Measurements from ENCODE around the gene PRUNE2.

PRUNE2 gene

DNA sequence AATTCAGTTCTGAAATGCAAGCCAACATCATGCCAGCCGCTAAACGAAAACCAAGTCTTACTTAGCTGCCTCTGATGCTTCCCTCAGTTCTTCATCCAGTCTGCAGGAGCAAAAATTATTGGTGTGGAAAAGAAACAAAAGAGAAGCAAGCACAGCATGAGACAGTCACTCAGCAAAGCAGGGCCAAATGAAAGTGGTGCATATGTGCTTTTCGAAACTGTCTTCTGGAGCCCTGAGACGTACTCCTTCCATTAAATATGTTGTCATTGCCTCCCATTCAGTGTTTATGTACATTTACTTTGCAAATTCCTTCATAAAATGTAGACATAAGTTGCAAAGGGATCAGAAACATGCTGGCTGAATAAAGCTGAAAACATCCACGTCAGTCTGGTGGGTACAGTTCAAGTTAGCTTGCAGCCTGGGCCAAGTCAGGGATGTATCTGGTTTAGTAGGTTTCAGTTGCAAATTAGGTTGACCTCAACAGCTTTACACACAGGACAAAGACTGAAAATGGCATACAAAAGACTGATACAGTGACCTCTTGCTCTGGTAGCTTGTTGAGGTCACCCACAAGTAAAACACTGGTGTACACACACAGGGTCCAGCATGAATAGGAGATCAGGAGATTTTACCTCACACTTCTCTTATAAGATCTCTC, 281.4 kb downstream of the PRUNE2 start:
- H3K4me1 ChIP-seq (ENCODE audit: insufficient read depth, low read length), result peaks cover 7% of the 10 kb centered on the region; the same call in 1 of the 2 replicates
- H3K27me3 ChIP-seq (ENCODE audit: insufficient read depth, low read length), result no peaks in the 10 kb centered on the region
- no peak overlapping the region for H3K4me3 ChIP-seq (ENCODE audit: low read length)
- H3K27ac ChIP-seq (ENCODE audit: low read depth, low read length), result no peak overlapping the region
- no peak overlapping the region for H3K9ac ChIP-seq (ENCODE audit: low read depth, low read length)
- H3K9me3 ChIP-seq (ENCODE audit: insufficient read depth, low read depth, low read length), result no peaks in the 10 kb centered on the region
- 88% methylated on average over 5 of the region's 5 CpGs for WGBS
- H3K36me3 ChIP-seq (ENCODE audit: insufficient read depth, low read length), result no peaks in the 10 kb centered on the region

DNA sequence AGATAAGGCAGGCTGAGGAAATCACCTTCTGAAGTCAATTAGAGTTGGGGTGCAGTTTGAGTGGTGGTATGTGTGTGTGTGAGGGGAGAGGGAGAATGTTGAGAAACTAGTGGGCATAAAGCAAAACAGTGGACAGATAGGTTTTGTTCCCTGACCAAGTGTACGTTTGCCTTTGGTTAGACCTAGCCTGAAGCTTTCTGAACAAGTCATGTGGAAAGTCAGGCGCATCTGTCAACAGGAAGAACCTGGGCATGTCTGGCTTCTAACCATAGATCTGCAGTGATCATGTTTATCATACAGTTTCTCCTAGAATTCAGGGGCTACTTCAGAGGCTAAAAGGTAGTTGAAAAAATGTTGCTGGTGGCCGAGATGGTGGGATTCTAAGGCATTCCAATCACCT, 284.9 kb downstream of the PRUNE2 start:
- H3K27ac ChIP-seq (ENCODE audit: low read depth, low read length), result no peak overlapping the region
- H3K9me3 ChIP-seq (ENCODE audit: insufficient read depth, low read depth, low read length), result no peaks in the 10 kb centered on the region
- peaks cover 7% of the 10 kb centered on the region; the same call in 1 of the 2 replicates for H3K4me1 ChIP-seq (ENCODE audit: insufficient read depth, low read length)
- no peaks in the 10 kb centered on the region for H3K36me3 ChIP-seq (ENCODE audit: insufficient read depth, low read length)
- H3K27me3 ChIP-seq (ENCODE audit: insufficient read depth, low read length), result no peaks in the 10 kb centered on the region
- WGBS, result 87% methylated on average over 3 of the region's 3 CpGs
- H3K9ac ChIP-seq (ENCODE audit: low read depth, low read length), result no peak overlapping the region
- no peak overlapping the region for H3K4me3 ChIP-seq (ENCODE audit: low read length)

DNA sequence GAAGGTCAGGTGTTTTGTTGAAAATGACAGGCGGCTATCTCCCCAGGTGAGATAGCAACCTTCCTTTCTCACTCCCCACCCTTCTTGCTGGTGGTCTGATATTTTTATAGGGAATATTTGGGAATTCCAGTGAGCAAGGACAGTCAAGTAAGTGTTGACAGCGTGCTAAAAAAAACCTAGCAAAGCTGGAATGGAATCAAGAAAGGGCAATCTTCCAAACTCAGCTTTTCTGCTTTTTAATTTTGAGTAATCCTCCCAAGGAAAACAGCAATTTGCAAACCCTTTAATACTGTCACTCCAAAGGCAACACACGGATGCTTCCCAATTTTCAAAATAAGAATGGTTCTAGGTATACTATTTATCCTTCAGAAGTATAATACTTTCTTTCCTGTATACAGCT, 285.3 kb downstream of the PRUNE2 start:
- H3K27ac ChIP-seq (ENCODE audit: low read depth, low read length), result no peak overlapping the region
- H3K36me3 ChIP-seq (ENCODE audit: insufficient read depth, low read length), result no peaks in the 10 kb centered on the region
- no peak overlapping the region for H3K4me3 ChIP-seq (ENCODE audit: low read length)
- H3K9me3 ChIP-seq (ENCODE audit: insufficient read depth, low read depth, low read length), result no peaks in the 10 kb centered on the region
- WGBS, result 98% methylated on average over 2 of the region's 3 CpGs
- no peak overlapping the region for H3K9ac ChIP-seq (ENCODE audit: low read depth, low read length)
- H3K4me1 ChIP-seq (ENCODE audit: insufficient read depth, low read length), result peaks cover 7% of the 10 kb centered on the region; the same call in 1 of the 2 replicates
- H3K27me3 ChIP-seq (ENCODE audit: insufficient read depth, low read length), result no peaks in the 10 kb centered on the region

GRCh38 chr9:76619640-76620039, 286.3 kb downstream of the PRUNE2 start:
- H3K27me3 ChIP-seq (ENCODE audit: insufficient read depth, low read length), result no peaks in the 10 kb centered on the region
- WGBS, result 47% methylated on average over 2 of the region's 2 CpGs
- H3K9me3 ChIP-seq (ENCODE audit: insufficient read depth, low read depth, low read length), result no peaks in the 10 kb centered on the region
- no peaks in the 10 kb centered on the region for H3K36me3 ChIP-seq (ENCODE audit: insufficient read depth, low read length)
- no peak overlapping the region for H3K27ac ChIP-seq (ENCODE audit: low read depth, low read length)
- peaks cover 6% of the 10 kb centered on the region; the same call in 1 of the 2 replicates for H3K4me1 ChIP-seq (ENCODE audit: insufficient read depth, low read length)
- H3K4me3 ChIP-seq (ENCODE audit: low read length), result no peak overlapping the region
- no peak overlapping the region for H3K9ac ChIP-seq (ENCODE audit: low read depth, low read length)

DNA sequence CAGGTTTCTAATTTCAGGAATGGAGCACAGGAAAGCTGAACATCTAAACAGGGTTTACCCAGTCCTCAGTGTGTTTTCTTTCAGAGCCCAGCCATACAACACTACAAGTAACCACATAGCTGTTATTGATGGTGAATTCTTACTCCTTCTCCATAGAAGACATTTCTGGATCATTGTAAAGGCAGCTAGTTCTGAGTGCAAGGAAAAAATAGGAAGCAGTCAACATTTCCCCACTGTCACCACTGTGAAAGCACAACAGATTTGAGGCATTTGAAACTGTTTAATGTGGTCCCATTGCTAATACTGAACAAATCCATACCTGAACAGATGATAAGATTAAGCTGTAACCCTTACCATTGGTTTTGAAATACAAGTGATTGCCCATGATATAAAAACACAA, 286.7 kb downstream of the PRUNE2 start:
- Histone ChIP-seq H3K4me3 (ENCODE audit: low read length) (no peak overlapping the region), H3K9me3 (ENCODE audit: insufficient read depth, low read depth, low read length) (no peaks in the 10 kb centered on the region), H3K36me3 (ENCODE audit: insufficient read depth, low read length) (no peaks in the 10 kb centered on the region), H3K27ac (ENCODE audit: low read depth, low read length) (no peak overlapping the region), H3K4me1 (ENCODE audit: insufficient read depth, low read length) (0 out of 2 replicates have a peak, but pooled peaks cover 2% of the 10 kb centered on the region), H3K27me3 (ENCODE audit: insufficient read depth, low read length) (no peaks in the 10 kb centered on the region), H3K9ac (ENCODE audit: low read depth, low read length) (no peak overlapping the region)

GRCh38 chr9:76618762-76619161, 287.2 kb downstream of the PRUNE2 start:
- Histone ChIP-seq H3K36me3 (ENCODE audit: insufficient read depth, low read length) (no peaks in the 10 kb centered on the region), H3K4me3 (ENCODE audit: low read length) (no peak overlapping the region), H3K9me3 (ENCODE audit: insufficient read depth, low read depth, low read length) (no peaks in the 10 kb centered on the region), H3K27me3 (ENCODE audit: insufficient read depth, low read length) (no peaks in the 10 kb centered on the region), H3K9ac (ENCODE audit: low read depth, low read length) (no peak overlapping the region), H3K4me1 (ENCODE audit: insufficient read depth, low read length) (no peaks in the 10 kb centered on the region), H3K27ac (ENCODE audit: low read depth, low read length) (no peak overlapping the region)
- 95% methylated on average over 4 of the region's 4 CpGs for WGBS

- Histone ChIP-seq H3K36me3 (ENCODE audit: insufficient read depth, low read length) (no peaks in the 10 kb centered on the region), H3K27me3 (ENCODE audit: insufficient read depth, low read length) (no peaks in the 10 kb centered on the region), H3K9me3 (ENCODE audit: insufficient read depth, low read depth, low read length) (no peaks in the 10 kb centered on the region), H3K4me1 (ENCODE audit: insufficient read depth, low read length) (no peaks in the 10 kb centered on the region), H3K9ac (ENCODE audit: low read depth, low read length) (no peak overlapping the region), H3K4me3 (ENCODE audit: low read length) (no peak overlapping the region), H3K27ac (ENCODE audit: low read depth, low read length) (no peak overlapping the region)
- WGBS, result 96% methylated on average over 3 of the region's 3 CpGs
Measured at GRCh38 chr9:76617497-76618175, 288.3 kb downstream of the PRUNE2 start.

DNA sequence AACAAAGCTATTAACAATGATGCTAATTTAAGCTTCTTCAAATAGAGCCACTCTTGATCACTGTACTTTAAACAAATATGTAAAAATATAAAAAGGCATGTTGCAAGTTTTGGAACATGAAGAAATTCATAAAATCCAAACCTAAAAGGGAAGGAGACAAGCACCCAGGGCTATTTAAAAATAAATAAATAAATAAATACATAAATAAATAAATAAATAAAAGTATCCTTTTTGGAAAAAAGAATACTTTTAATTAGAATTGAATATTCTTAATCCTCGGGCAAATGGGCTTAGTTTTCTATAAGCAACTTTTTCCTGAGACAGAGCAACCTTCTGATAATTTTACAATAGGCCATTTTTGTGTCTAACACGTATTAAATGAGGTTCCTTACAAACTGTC, 289.1 kb downstream of the PRUNE2 start:
- H3K4me1 ChIP-seq (ENCODE audit: insufficient read depth, low read length), result no peaks in the 10 kb centered on the region
- H3K4me3 ChIP-seq (ENCODE audit: low read length), result no peak overlapping the region
- no peak overlapping the region for H3K9ac ChIP-seq (ENCODE audit: low read depth, low read length)
- no peaks in the 10 kb centered on the region for H3K36me3 ChIP-seq (ENCODE audit: insufficient read depth, low read length)
- no peaks in the 10 kb centered on the region for H3K9me3 ChIP-seq (ENCODE audit: insufficient read depth, low read depth, low read length)
- no peaks in the 10 kb centered on the region for H3K27me3 ChIP-seq (ENCODE audit: insufficient read depth, low read length)
- H3K27ac ChIP-seq (ENCODE audit: low read depth, low read length), result no peak overlapping the region
- 100% methylated on average over 1 of the region's 2 CpGs for WGBS

GRCh38 chr9:76615177-76615603, 290.7 kb downstream of the PRUNE2 start:
- no peak overlapping the region for H3K4me3 ChIP-seq (ENCODE audit: low read length)
- WGBS, result 90% methylated on average over 8 of the region's 8 CpGs
- H3K27me3 ChIP-seq (ENCODE audit: insufficient read depth, low read length), result no peaks in the 10 kb centered on the region
- no peaks in the 10 kb centered on the region for H3K4me1 ChIP-seq (ENCODE audit: insufficient read depth, low read length)
- H3K9me3 ChIP-seq (ENCODE audit: insufficient read depth, low read depth, low read length), result no peaks in the 10 kb centered on the region
- no peaks in the 10 kb centered on the region for H3K36me3 ChIP-seq (ENCODE audit: insufficient read depth, low read length)
- no peak overlapping the region for H3K27ac ChIP-seq (ENCODE audit: low read depth, low read length)
- no peak overlapping the region for H3K9ac ChIP-seq (ENCODE audit: low read depth, low read length)

GRCh38 chr9:76613974-76614373, 291.9 kb downstream of the PRUNE2 start:
- Histone ChIP-seq H3K4me1 (ENCODE audit: insufficient read depth, low read length) (no peaks in the 10 kb centered on the region), H3K36me3 (ENCODE audit: insufficient read depth, low read length) (no peaks in the 10 kb centered on the region), H3K27ac (ENCODE audit: low read depth, low read length) (no peak overlapping the region), H3K9me3 (ENCODE audit: insufficient read depth, low read depth, low read length) (no peaks in the 10 kb centered on the region), H3K9ac (ENCODE audit: low read depth, low read length) (no peak overlapping the region), H3K4me3 (ENCODE audit: low read length) (no peak overlapping the region), H3K27me3 (ENCODE audit: insufficient read depth, low read length) (no peaks in the 10 kb centered on the region)
- 91% methylated on average over 4 of the region's 4 CpGs for WGBS

- H3K27me3 ChIP-seq (ENCODE audit: insufficient read depth, low read length), result no peaks in the 10 kb centered on the region
- no peaks in the 10 kb centered on the region for H3K36me3 ChIP-seq (ENCODE audit: insufficient read depth, low read length)
- no peak overlapping the region for H3K4me3 ChIP-seq (ENCODE audit: low read length)
- no peak overlapping the region for H3K27ac ChIP-seq (ENCODE audit: low read depth, low read length)
- H3K9me3 ChIP-seq (ENCODE audit: insufficient read depth, low read depth, low read length), result no peaks in the 10 kb centered on the region
- no peaks in the 10 kb centered on the region for H3K4me1 ChIP-seq (ENCODE audit: insufficient read depth, low read length)
- WGBS, result 98% methylated on average over 7 of the region's 8 CpGs
- H3K9ac ChIP-seq (ENCODE audit: low read depth, low read length), result no peak overlapping the region
Measured at GRCh38 chr9:76613150-76613781, 292.6 kb downstream of the PRUNE2 start.
